ENCODE results near the gene PLXDC1.
"Not testable (repeated sequence)": the region's sequence is repeated elsewhere in the genome, so short reads cannot be mapped to it uniquely, and the experiment has no call there.

PLXDC1 gene

GRCh38 chr17:39125143-39125875 is 26.1 kb downstream of the PLXDC1 start:
- no peak for DNase-seq (ENCODE audit: low spot score)

- DNase-seq (ENCODE audit: low spot score): no peak
These were observed 27.8 kb downstream of the PLXDC1 start for GRCh38 chr17:39123627-39124026.

DNA sequence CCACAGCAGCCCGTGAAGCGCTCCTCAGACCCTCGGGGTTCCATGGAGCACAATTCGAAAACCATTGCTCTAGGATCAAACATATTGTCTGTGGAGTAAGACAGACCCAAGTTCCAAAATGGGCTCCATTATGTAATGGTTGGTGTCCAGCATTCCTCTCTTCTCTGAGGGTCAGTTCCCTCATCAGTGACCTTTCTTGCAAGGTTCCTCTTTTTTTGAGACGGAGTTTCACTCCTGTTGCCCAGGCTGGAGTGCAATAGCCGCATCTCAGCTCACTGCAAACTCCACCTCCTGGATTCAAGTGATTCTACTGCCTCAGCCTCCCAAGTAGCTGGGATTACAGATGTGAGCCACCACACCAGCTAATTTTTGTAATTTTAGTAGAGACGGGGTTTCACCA is 28.4 kb downstream of the PLXDC1 start:
- DNase-seq (ENCODE audit: low spot score): no peak

DNA sequence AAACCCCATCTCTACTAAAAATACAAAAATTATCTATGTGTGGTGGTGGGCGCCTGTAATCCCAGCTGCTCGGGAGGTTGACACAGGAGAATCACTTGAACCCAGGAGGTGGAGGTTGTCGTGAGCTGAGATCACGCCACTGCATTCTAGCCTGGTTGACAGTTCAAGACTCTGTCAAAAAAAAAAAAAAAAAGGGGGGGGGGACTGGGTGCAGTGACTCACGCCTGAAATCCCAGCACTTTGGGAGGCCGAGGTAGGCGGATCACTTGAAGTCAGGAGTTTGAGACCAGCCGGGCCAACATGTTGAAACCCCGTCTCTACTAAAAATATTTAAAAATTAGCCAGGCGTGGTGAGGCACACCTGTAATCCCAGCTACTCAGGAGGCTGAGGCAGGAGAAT is 29.5 kb downstream of the PLXDC1 start:
- DNase-seq (ENCODE audit: low spot score): not testable (repeated sequence)

DNA sequence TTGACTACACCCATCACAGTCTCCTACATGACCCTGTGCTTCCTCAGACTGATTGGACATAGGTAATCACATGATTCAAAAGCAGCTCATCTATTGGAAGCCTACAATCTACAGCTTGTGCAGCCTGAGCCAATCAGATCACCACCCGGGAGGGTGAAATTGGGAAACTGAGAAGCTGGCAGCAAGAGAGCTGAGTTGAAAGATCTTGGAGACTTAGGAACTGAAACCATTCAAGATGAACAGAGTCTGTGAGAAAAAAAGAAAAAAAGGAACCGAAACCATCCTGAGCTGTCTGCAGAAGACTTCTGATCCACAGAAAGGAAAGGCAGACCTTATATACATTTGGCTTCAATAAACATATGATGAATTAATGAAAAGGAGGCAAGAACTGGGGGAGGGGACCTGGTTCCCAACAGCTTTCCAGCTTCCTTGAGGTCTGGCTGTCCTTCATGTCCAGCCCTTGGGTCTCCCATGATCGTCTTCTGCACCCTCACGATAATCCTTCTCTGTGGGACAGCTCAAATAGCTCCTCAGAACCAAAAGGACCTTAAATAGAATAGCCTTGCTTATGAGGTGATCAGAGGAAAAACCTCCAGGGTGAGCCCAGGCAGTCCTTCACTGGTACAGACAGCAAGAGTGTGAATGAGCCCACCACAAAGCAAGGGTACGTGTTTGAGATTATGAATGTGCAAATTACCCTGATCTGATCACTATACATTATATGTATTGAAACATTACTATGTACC is 32.6 kb downstream of the PLXDC1 start:
- no peak for DNase-seq (ENCODE audit: low spot score)

GRCh38 chr17:39116224-39116623 is 35.2 kb downstream of the PLXDC1 start:
- DNase-seq (ENCODE audit: low spot score): no peak

GRCh38 chr17:39115135-39115534 is 36.3 kb downstream of the PLXDC1 start:
- no peak for DNase-seq (ENCODE audit: low spot score)

DNA sequence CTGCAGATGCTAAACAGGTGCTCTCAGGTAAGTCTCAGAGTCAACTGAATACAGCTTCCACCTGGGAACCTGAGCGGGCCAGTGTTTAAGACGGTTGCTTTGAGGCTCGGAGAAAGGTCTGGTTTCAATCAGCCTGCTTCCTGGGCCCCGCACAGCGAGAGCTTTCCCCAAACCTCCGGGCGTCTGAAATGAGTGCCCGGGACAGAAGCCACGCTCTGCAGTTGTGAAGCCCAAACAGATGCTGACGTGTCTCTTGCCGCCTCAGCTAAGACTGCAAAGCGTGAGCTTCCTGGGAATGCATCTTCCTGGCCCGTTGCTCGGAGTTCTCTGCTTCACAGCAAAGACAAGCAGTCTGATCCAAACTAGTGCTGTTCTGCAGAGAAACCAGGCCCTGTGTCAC is 36.7 kb downstream of the PLXDC1 start:
- no peak for DNase-seq (ENCODE audit: low spot score)

GRCh38 chr17:39113871-39114270 is 37.6 kb downstream of the PLXDC1 start:
- no peak for DNase-seq (ENCODE audit: low spot score)

DNA sequence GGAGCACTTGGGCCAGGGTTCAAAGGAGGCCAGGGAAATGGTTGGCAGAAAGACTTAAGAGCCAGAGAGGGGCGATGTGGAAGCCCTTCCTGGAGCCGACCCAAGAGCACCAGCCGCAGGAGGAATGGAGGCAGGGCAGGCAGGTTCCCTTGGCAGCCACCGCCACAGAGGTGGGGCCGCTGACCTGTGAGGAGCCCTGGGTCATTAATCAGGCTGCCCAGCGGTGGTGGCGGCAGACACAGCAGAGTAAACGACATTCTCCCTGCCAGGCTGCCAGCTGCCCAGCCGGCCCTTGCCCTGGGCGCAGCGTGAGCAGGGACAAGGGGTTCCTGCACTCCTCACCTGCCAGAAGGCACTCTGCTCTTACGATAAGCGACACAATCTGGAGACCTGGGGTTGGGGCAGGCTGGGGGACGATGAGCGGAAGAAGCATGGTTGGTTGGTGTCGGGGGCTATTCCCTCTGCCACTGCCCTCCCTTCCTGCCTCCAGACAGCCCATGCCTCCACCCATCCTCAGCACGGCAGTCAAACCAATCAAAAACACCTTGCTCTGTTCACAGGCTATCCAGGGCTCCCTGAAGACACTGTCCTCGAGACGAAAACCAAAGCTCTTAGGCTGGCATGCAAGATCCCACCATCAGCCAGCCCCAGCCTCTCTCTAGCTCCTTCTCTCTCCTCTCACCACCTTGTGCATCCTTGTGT is 40.9 kb downstream of the PLXDC1 start:
- DNase-seq (ENCODE audit: low spot score): no peak

GRCh38 chr17:39108461-39109375 is 42.7 kb downstream of the PLXDC1 start:
- no peak for DNase-seq (ENCODE audit: low spot score)

GRCh38 chr17:39107973-39108372 is 43.5 kb downstream of the PLXDC1 start:
- DNase-seq (ENCODE audit: low spot score): no peak

DNA sequence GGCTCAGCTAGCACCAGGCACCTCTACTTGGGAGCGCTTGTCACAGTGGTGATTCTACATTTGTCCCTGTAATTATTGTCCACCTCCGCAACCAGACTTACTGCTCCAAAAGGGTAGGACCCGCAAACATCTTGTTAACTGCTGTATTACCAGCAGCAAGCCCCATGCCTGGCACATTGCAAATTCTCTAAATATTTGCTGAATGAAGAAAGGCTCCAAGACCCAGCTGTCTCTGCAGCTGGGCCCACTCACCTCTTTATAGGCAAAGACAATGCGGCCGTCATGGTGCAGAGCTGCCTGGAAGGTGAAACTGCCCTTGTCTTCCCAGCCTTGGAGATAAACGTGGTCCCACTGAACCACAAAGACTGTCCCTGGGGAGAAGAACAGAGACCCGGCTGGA is 44.3 kb downstream of the PLXDC1 start:
- DNase-seq (ENCODE audit: low spot score): no peak

DNA sequence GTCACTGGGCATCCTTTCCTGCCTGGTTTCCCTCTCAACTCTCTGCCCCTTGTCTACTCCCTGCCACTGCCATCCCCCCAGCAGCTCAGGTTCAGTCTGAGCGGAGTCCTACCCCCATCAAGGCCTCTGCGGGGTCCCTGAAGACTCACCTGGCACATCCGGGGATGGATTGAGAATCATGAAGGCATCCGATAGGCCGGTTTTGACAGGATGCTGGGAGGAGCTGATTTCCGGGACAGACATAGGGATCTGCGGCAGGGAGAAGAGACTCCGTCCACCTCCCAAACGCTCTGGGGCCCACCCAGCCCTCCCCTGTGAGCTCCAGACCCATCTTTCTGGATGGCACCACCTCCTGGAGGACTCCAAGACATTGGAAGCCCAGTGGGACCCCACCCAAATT is 45.7 kb downstream of the PLXDC1 start:
- no peak for DNase-seq (ENCODE audit: low spot score)

DNA sequence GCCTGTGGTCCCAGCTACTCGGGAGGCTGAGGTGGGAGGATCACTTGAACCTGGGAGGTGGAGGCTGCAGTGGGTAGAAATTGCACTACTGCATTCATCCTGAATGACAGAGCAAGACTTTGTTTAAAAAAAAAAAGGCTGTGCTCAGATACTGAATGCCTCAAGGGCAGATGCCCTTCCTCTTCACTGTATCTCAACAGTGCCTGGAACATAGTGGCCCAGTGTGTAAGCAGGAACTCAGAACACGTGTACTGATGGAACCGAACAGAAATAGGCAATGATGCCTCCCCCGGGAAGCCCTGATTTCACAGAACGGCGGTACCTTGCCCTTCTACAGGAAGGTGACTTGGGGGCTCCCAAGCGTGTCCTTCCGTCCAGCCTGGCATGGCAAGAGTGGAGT is 46.8 kb downstream of the PLXDC1 start:
- DNase-seq (ENCODE audit: low spot score): no peak

GRCh38 chr17:39104046-39104445 is 47.4 kb downstream of the PLXDC1 start:
- no peak for DNase-seq (ENCODE audit: low spot score)

DNA sequence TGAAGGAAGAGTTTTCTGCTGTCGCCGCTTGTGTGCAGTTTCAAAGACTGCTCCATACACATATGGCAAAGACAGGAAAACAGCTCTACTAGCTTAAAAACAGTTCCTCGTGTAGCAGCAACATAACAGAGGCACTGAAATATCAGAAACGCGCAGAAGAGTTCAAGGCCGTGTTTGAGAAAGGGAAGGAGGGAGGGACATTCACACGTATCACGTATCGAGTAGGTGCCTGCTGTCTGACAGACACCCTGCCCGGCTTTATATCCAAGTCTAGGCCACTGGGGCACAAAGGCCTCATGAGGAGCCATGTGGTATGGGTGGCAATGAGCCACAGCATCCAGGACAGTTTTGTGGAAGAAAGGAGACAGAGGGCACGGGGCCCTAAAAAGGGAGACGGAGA is 50.3 kb downstream of the PLXDC1 start:
- DNase-seq (ENCODE audit: low spot score): no peak

DNA sequence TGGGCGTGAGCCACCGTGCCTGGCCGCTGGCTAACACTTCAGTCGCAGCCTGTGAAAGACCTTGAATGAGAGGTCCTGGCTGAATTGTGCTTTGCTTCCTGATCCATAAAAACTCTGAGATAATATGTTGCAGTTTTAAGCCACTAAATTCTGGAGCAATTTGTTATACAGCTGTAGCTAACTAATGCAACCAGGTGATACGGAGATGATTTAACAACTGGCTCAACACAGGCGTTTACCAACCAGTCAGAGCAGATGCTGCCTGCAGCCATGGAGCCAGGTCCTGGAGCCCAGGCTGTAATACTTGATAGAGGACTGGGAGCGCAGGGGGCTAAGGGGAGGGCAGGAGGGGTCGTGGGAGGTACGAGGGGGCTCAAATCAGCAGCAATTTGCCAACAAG is 50.9 kb downstream of the PLXDC1 start:
- DNase-seq (ENCODE audit: low spot score): no peak

GRCh38 chr17:39099663-39100286 is 51.7 kb downstream of the PLXDC1 start:
- DNase-seq (ENCODE audit: low spot score): no peak

- no peak for DNase-seq (ENCODE audit: low spot score)
These were observed 52.8 kb downstream of the PLXDC1 start for GRCh38 chr17:39098588-39098987.

DNA sequence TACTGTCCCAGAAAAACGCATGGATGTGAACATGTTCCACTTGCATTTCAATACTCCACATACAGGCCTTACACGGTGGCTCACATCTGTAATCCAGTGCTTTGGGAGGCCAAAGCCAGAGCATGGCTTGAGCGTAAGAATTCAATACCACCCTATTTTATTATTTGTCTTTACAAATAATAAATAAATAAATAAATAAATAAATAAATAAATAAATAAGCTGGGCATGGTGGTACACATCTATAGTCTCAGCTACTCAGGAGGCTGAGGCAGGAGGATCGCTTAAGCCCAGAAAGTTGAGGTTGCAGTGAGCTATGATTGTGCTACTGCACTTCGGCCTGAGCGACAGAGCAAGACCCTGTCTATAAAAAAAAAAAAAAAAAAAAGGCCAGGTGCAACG is 53.9 kb downstream of the PLXDC1 start:
- no peak for DNase-seq (ENCODE audit: low spot score)

- DNase-seq (ENCODE audit: low spot score): no peak
These were observed 54.3 kb downstream of the PLXDC1 start for GRCh38 chr17:39097150-39097519.
